Measurements from ENCODE around the gene MLIP.

DNA sequence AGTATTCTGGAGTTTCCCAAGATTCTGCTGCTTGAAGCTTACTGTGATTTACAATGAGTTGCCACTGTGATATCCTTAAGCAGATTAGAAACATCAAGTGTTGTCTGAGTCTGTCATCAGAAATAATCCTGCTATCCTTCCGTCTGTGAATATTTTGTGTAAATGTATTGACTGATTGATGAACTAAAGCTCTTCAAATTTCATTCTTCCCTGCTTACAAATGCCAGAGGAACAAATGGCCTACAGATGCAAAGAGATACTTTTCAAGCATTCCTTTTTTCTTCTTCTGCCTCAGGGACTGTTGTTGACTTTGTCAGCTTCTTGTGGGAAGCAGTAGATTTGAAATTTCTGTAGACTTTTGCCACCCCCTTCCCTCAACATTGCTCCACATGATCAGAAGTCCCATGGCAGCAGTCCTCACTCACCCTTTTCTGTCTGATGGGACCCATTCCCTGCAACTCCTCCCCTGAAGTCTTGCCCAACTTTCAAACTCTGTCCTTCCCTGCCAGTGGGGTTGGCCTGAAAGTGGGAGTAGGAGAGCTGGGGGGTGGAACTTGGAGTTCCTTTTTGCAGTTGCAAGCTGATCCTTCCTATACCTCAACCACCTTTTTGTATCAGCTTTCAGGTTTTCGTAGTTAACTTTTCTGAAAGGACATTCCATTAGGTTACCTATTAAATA is 38.5 kb upstream of the MLIP start:
- TF ChIP-seq, protein P1, sequence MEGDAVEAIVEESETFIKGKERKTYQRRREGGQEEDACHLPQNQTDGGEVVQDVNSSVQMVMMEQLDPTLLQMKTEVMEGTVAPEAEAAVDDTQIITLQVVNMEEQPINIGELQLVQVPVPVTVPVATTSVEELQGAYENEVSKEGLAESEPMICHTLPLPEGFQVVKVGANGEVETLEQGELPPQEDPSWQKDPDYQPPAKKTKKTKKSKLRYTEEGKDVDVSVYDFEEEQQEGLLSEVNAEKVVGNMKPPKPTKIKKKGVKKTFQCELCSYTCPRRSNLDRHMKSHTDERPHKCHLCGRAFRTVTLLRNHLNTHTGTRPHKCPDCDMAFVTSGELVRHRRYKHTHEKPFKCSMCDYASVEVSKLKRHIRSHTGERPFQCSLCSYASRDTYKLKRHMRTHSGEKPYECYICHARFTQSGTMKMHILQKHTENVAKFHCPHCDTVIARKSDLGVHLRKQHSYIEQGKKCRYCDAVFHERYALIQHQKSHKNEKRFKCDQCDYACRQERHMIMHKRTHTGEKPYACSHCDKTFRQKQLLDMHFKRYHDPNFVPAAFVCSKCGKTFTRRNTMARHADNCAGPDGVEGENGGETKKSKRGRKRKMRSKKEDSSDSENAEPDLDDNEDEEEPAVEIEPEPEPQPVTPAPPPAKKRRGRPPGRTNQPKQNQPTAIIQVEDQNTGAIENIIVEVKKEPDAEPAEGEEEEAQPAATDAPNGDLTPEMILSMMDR (IDR thresholded peaks at IDR 0.05), result no peak
- TF ChIP-seq POLR2A (IDR thresholded peaks at IDR 0.05), result no peak
